Calu3 (cell line): Measurements from ENCODE around the gene MAGOH. TPM values are rescaled to one million over a fixed set of nuclear protein-coding genes. Genes with fewer than 3 reads are reported as not detected.

Source experiments
- BruUV-seq: library from RNA; stranded (reverse); fragments of 400-500 nt; replicated peaks from 2 replicates; lab custom pipeline; 2021; lab: Mats Ljungman, UMichigan
- CTCF ChIA-PET: fragments of 300-600 bp; sonication (Branson Sonifier 250); formaldehyde crosslinking; loops from one replicate; lab custom pipeline; 2022; ENCODE audit warnings: antibody characterized with exemption; lab: Charles Lee
- DNase-seq: peaks from one replicate; pipeline ENCODE4 v3.0.0; 2022
- H3K27ac Mint-ChIP-seq: one replicate; pipeline ENCODE4 v1.8.0; 2022; ENCODE audit warnings: mixed read lengths; ENCODE audit not compliant: unreplicated experiment
- H3K27me3 Mint-ChIP-seq: one replicate; pipeline ENCODE4 v1.8.0; 2022; ENCODE audit warnings: mixed read lengths; ENCODE audit not compliant: unreplicated experiment
- H3K36me3 Mint-ChIP-seq: one replicate; pipeline ENCODE4 v1.8.0; 2022; ENCODE audit warnings: mild to moderate bottlenecking, moderate library complexity, mixed read lengths; ENCODE audit not compliant: insufficient read depth, unreplicated experiment
- H3K4me1 Mint-ChIP-seq: one replicate; pipeline ENCODE4 v1.8.0; 2022; ENCODE audit warnings: mild to moderate bottlenecking, low read depth, mixed read lengths; ENCODE audit not compliant: unreplicated experiment
- H3K4me3 Mint-ChIP-seq: one replicate; pipeline ENCODE4 v1.8.0; 2022; ENCODE audit warnings: mild to moderate bottlenecking, low read depth, moderate library complexity, mixed read lengths; ENCODE audit not compliant: unreplicated experiment
- H3K9me3 Mint-ChIP-seq: one replicate; pipeline ENCODE4 v1.8.0; 2022; ENCODE audit warnings: low read depth, mixed read lengths; ENCODE audit not compliant: unreplicated experiment
- intact Hi-C: fragments of 100-400 bp; cut with micrococcal nuclease; formaldehyde crosslinking; loops from one replicate; pipeline ENCODE4 v1.10.0; 2022; ENCODE audit not compliant: unreplicated experiment
- total RNA-seq: library from RNA; stranded (reverse); gene quantifications from 2 replicates; pipeline ENCODE4 v1.2.3, GENCODE V29; 2022
- TF ChIP-seq, protein P1 (sequence below): fragments of 200-600 bp; IDR thresholded peaks from one replicate; pipeline ENCODE4 v1.8.0; 2022; ENCODE audit warnings: antibody characterized with exemption; ENCODE audit not compliant: unreplicated experiment

MAGOH gene
- total RNA-seq, 1 experiment from 2014 or later: 70.2 TPM

DNA sequence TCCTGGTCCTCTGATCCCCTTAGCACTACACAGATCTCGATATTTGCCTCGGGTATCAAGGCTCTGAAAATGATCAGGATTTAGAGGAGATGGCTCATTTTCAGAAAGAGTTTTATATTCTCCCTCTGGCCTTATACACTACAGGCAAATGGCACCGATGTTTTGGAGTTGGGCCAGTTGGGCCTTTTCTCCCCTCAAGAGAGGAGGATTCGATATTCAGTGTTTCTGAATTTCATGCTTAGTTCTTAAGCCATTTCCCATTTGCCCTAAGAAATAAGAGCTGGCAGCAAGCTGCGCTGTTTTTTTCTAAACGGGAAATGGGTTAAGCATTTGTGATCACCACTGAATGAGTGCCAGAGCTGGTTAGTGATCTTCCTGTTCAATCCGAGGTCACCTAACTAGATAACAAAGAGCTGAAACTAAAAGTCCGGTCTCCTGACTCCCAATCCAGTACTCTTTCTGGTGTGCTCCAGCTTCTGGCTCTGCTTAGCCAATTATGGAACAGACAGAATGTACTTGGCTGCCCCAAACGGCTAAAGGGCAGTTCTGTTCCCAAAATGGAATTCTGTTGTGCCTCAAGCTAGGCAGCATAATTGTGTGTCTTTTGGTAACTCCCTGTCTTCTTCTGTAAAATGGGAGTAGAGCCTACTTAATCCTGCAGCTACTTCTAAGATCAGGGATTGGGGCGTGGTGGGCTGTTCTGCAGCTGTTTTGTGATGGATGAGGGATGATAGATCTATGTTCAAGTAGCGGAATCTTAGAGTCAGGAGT is 42.9 kb downstream of the MAGOH start:
- intact Hi-C loops: loop anchor here (5.0 kb wide), 1 partner anchor 493 kb away; no protein-coding TSS in a partner anchor
- BruUV-seq: no TSS peak
- TF ChIP-seq, protein P1, sequence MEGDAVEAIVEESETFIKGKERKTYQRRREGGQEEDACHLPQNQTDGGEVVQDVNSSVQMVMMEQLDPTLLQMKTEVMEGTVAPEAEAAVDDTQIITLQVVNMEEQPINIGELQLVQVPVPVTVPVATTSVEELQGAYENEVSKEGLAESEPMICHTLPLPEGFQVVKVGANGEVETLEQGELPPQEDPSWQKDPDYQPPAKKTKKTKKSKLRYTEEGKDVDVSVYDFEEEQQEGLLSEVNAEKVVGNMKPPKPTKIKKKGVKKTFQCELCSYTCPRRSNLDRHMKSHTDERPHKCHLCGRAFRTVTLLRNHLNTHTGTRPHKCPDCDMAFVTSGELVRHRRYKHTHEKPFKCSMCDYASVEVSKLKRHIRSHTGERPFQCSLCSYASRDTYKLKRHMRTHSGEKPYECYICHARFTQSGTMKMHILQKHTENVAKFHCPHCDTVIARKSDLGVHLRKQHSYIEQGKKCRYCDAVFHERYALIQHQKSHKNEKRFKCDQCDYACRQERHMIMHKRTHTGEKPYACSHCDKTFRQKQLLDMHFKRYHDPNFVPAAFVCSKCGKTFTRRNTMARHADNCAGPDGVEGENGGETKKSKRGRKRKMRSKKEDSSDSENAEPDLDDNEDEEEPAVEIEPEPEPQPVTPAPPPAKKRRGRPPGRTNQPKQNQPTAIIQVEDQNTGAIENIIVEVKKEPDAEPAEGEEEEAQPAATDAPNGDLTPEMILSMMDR: no peak
- no peak overlapping the region for H3K4me3 Mint-ChIP-seq
- DNase-seq: no peak
- no peaks in the 10 kb centered on the region for H3K27me3 Mint-ChIP-seq
- peaks cover 22% of the 10 kb centered on the region for H3K36me3 Mint-ChIP-seq
- H3K4me1 Mint-ChIP-seq: peaks cover 48% of the 10 kb centered on the region
- no peak overlapping the region for H3K27ac Mint-ChIP-seq
- no peaks in the 10 kb centered on the region for H3K9me3 Mint-ChIP-seq
- CTCF ChIA-PET: no interaction called here

DNA sequence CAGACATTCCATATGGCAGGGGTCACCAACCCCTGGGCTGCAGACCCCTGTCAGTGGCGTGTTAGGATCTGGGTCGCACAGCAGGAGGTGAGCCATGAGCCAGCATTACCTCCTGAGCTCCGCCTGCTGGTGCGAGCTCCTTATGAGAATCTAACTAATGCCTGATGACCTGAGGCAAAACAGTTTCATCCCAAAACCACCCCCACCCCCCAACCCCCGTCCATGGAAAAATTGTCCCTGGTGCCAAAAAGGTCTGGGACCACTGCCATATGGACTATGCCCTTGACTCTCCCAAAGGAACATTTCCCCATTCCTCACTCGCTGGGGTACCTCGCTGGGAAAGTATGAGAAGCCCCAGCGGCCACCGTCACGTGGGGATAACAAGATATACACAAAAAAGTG is 48.1 kb downstream of the MAGOH start:
- Mint-ChIP-seq H3K27me3 (peaks cover 33% of the 10 kb centered on the region), H3K9me3 (no peaks in the 10 kb centered on the region), H3K4me1 (peaks cover 26% of the 10 kb centered on the region), H3K36me3 (no peaks in the 10 kb centered on the region), H3K27ac (no peak overlapping the region), H3K4me3 (no peak overlapping the region)
- TF ChIP-seq, protein P1: no peak
- DNase-seq: no peak
- no TSS peak for BruUV-seq
- CTCF ChIA-PET: interaction anchor here (0.8 to 1.2 kb wide), 3 partner anchors 26 to 78 kb away, joined by 3 to 5 read pairs (median 3); no protein-coding TSS in a partner anchor
- intact Hi-C loops: no loop called here

DNA sequence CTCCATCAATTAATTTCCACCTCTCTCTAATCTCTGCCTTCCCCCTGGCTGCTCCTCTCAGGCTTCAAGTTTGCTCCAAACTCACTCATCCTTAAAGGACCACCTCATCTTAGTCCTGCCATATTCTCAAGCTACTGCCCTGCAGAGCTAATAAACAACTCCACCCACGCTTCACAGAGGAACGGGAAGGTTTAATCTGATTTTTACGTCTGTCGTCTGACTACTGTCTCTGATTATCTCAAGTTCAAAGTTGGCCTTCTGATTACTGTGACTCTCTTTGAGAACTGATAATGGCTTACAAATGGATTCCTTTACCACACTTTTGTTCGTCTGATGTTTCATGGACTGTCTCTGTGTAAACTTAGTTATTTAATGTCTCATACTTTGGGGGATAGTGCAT is 49.3 kb downstream of the MAGOH start:
- Mint-ChIP-seq H3K9me3 (no peaks in the 10 kb centered on the region), H3K27me3 (peaks cover 33% of the 10 kb centered on the region)

DNA sequence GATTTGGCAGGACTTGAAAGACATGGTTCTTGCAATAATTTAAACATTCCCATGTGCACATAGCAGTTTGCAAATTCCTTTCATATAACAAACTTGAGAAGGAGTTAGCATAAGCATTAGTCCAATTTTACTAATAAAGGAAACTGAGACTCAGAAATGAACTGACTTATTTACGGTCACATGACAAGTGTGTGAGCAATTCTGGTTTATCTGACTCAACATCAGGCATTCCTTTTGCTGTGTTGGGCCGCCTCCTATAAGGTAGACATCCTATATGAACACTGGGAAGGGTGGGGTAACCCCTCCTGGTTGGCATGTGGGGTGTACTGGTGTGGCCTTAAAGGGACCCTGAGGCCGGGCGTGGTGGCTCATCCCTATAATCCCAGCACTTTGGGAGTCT is 50.2 kb downstream of the MAGOH start:
- BruUV-seq: no TSS peak
- no peaks in the 10 kb centered on the region for H3K9me3 Mint-ChIP-seq
- DNase-seq: no peak
- TF ChIP-seq, protein P1: no peak
- H3K27ac Mint-ChIP-seq: no peak overlapping the region
- CTCF ChIA-PET: no interaction called here
- peaks cover 9% of the 10 kb centered on the region for H3K4me1 Mint-ChIP-seq
- intact Hi-C loops: loop anchor here (10.0 kb wide), 1 partner anchor 173 kb away; no protein-coding TSS in a partner anchor
- peaks cover 33% of the 10 kb centered on the region for H3K27me3 Mint-ChIP-seq
- H3K4me3 Mint-ChIP-seq: no peak overlapping the region
- no peaks in the 10 kb centered on the region for H3K36me3 Mint-ChIP-seq

More for the DNA sequence above, 49.3 kb downstream of the MAGOH start:
- TF ChIP-seq, protein P1: no peak
- H3K4me3 Mint-ChIP-seq: no peak overlapping the region
- BruUV-seq: no TSS peak
- no peaks in the 10 kb centered on the region for H3K36me3 Mint-ChIP-seq
- no peak for DNase-seq
- CTCF ChIA-PET: no interaction called here
- H3K4me1 Mint-ChIP-seq: peaks cover 19% of the 10 kb centered on the region
- intact Hi-C loops: loop anchor here (10.0 kb wide), 1 partner anchor 174 kb away; no protein-coding TSS in a partner anchor
- H3K27ac Mint-ChIP-seq: no peak overlapping the region
